Right kidney (tissue), 9 donors: ENCODE measurements around the gene EHD3.

Source experiments
- DNase-seq: peaks from one replicate; pipeline ENCODE4 v3.0.0-alpha.2; 2016
- long read RNA-seq, 8 donors: transcript quantifications; one replicate each; lab custom pipeline, GENCODE V29; 2026

EHD3 gene
- long read RNA-seq, donor 1, full-length matches to known transcripts, result 13 of 13 reads
- long read RNA-seq, donor 1, partial matches to known transcripts, result 0 of 13 reads
- long read RNA-seq, donor 1, other reads (novel, unspliced or antisense), result 0 of 13 reads
- long read RNA-seq, donor 2, full-length matches to known transcripts, result 8 of 8 reads
- long read RNA-seq, donor 2, partial matches to known transcripts, result 0 of 8 reads
- long read RNA-seq, donor 2, other reads (novel, unspliced or antisense), result 0 of 8 reads
- long read RNA-seq, donor 3, full-length matches to known transcripts, result 7 of 7 reads
- long read RNA-seq, donor 3, partial matches to known transcripts, result 0 of 7 reads
- long read RNA-seq, donor 3, other reads (novel, unspliced or antisense), result 0 of 7 reads
- long read RNA-seq, donor 4, full-length matches to known transcripts, result 5 of 5 reads
- long read RNA-seq, donor 4, partial matches to known transcripts, result 0 of 5 reads
- long read RNA-seq, donor 4, other reads (novel, unspliced or antisense), result 0 of 5 reads
- long read RNA-seq, donor 5, full-length matches to known transcripts, result 20 of 20 reads
- long read RNA-seq, donor 5, partial matches to known transcripts, result 0 of 20 reads
- long read RNA-seq, donor 5, other reads (novel, unspliced or antisense), result 0 of 20 reads
- long read RNA-seq, donor 6, full-length matches to known transcripts, result 19 of 24 reads
- long read RNA-seq, donor 6, partial matches to known transcripts, result 5 of 24 reads
- long read RNA-seq, donor 6, other reads (novel, unspliced or antisense), result 0 of 24 reads
- long read RNA-seq, donor 7, full-length matches to known transcripts, result 28 of 36 reads
- long read RNA-seq, donor 7, partial matches to known transcripts, result 8 of 36 reads
- long read RNA-seq, donor 7, other reads (novel, unspliced or antisense), result 0 of 36 reads
- long read RNA-seq, donor 8, full-length matches to known transcripts, result 16 of 16 reads
- long read RNA-seq, donor 8, partial matches to known transcripts, result 0 of 16 reads
- long read RNA-seq, donor 8, other reads (novel, unspliced or antisense), result 0 of 16 reads

DNA sequence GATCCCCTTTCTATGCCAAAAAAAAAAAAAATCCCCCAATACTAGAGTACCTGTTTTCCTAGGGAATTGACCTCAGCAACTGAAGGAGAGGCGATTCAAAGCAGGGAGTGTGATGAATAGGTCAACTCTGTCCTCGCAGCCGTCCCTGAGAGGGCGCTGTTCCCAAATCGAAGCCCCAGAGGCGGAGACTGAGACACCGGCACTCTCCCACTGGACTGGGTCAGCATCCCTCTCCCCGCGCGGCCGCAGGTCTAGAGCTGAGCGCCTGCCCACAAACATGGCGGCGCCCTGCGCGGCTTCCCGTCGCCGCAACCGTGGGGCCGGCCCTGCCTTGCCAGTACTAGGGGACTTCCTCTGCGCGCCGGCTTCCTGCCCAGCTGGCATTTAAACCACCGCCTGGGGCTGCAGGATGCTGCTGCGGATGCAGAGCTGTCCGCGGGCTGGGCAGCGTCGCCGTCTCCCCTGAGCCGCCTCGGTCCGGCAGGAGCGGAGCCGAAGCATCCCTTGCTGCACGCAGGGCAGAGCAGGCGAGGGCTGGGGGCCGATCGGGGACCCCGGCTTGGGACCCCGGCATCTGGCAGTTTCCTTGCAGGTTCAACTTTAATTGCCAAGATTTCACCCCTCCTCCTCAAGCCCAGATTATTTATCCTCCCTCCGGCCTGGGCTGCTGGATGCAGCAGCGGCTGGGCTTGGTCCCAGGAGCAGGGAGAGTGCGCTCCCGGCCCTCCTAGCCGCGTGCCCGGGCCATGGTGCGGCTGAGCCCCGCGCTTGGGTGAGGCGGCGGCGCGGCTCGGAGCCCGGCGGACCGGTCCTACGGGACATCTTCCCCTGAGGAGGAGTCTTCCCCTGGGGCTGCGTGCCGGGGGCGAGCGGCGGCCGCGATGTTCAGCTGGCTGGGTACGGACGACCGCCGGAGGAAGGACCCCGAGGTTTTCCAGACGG is at the start of gene EHD3:
TSS of gene EHD3 (plus strand) at position 412 of the 942 bp plus-strand sequence. CDS start at position 882, 470 bp downstream.
- DNase-seq, result peak; percentile 87

DNA sequence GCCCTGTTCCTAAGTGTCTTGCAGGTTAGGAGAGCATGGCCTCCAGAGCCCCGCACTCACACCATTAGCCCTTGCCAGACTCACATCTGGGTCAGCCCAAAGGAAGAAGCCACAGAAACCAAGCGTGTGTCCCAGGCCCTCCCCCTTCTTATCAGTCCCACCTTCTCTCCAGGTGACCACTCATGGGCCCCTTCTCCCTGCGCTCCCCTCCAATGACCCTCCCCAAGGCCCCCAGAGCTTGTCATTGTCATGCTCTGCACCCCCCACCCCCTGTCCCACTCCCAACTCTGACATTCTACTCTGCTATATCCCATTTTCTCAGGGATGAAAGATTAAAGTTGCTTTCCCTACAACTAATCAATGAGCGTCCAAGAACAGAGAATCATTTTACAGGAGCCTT is 46.8 kb upstream of the EHD3 start:
- DNase-seq, result no peak

DNA sequence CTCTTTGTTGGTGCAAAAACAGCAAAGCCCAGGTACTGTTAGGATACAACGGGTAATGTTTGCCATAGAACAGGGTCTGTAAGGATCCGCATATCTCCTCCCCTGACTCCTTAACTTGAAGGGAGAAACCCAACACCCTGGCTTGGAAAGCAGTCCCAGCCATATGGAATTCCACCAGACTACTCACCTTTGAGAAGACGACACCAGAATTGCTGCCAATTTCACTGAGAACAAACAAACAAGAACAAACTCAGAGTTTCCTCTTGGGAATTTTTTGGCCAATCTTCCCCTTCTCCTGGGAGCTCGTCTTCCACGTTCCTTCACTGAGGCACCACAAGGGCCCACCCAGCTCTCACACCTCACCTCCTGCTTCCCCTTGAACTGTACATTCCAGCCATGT is 45.8 kb upstream of the EHD3 start:
- DNase-seq, result no peak

DNA sequence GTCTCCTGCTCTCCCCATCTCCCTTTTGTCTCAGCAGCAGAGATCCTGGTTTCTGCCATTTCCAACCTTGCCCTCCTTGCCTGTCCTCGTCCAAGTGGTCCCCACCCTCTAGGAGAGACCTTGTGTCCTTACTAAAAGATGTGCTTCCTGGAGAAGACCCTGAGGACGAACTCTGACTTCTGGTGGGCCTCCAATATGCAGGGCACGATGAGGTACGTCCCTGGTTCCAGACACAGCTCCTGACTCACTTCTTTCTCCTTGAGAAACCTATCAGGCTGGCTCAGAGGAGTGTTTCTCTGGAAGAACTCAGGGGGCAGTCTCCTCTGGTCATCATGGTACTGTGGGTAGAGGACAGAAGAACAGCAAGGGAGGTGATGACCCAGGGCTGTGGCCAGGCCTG is 44.8 kb upstream of the EHD3 start:
- DNase-seq, result no peak

DNA sequence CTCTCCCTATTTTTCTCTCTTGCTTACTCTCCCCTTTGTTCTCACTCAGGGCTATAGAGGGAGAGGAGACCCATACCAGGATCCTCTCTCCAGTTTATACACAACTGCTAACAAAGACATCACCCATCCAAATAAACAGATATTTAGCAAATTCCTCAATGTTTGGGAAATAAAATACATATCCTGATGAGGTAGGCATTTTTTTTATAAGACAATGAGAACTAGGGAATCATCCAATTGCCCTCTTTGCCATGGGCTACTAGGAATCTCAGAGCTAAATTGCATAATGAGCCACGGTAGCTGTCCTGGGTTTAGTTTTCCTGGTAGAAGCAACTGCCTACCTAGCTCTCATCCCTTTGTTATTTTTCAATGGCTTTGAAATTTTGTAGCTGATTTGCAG is 43.8 kb upstream of the EHD3 start:
- no peak for DNase-seq

DNA sequence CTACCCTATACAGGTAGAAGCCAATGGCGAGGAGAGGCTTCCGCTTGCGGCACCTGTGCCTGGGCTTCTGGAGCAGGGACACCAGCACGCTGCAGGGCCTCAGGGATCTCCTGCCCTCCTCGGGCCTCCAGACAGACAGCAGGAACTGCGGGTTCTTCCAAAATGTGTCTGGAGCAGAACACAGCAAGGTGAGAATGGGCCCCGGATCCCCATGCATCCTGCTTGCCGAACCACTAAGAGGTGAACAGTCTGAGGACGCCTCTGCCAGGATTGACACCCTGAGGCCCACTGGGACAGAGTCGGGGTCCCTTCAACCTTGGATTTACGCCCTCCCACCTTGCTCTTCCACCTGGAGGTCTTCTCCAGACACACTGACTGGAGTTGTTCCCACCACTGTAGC is 42.0 kb upstream of the EHD3 start:
- DNase-seq, result no peak

DNA sequence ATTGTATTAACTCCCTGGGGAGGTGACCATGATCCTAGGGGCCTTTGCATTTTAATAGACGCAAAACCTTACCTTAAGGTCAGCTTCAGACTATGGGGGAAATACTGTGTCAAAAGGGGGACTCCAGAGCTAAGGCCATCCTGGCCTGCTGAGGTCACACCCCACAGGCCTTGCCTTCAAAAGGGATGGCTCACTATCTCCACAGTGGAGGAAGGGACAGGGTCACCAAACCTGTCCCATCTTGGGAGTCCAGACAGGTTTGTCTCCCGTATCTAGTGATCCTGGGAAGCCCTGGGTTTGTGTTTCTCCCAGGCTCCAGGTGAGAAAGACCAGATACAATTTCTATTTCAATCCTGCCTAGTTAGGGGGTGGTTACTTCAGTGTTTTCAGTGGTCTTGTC is 41.6 kb upstream of the EHD3 start:
- no peak for DNase-seq

DNA sequence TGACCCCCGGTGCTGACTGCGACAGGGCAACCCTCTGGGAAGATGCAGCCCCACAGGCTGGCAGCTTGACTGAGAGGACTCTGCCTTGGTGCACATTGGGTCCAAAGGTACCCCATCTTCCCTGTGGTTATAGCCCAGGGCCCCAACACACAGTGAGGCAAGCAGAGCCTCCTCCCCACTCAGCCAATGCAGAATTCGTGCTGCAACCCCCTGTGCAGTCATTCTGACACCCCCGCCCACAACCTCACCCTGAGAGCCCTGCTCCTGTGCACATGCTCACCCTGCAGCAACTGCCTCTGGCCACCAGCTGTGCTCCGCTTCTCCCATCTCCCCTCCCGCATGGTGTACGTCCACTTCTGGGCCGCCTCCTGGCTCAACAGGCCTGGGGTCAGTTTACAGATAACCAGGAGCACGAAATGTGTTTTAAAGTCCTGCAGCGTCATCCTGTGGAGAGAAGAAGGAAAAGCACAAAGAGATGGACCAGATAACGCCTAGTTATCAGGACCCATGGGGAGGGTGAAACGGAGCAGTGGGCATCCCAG is 41.0 kb upstream of the EHD3 start:
- DNase-seq, result no peak

DNA sequence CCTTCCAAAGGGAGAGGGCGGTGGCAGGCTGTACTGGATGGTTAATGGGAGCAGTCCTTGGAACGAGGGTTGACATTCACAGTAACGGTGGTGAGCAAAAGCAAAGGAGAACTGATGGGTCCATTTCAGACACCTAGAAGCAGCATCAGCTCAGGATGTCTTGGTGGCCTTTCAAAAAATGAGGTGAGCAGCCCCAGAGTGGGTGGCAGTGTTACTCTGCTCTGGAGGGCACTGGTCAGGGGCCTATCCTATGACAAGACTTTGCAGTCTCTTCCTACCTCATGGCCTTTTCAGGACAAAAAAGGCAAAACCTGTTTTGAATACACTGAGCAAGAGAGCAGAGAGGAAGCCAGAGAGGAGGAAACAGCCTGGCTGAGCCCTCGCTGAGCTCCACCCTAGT is 40.1 kb upstream of the EHD3 start:
- DNase-seq, result no peak

DNA sequence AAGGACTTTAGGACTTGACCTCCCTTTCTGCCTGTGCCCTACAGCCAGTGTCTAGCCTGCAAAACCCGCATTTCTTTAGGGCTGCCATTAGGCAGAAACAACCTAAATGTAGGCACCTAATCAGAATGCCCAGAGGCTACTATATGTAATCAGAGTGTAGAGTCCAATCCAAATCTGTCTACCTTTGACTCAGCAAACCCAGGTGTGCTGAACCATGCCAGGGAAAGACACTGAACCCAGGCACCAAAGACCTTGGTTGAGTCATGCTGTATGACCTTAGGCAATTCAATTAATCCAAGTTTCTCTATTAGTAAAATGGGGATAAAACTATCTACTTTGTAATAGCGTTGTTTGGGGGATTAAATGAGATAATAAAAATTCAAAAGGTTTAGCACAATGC is 37.3 kb upstream of the EHD3 start:
- DNase-seq, result no peak

DNA sequence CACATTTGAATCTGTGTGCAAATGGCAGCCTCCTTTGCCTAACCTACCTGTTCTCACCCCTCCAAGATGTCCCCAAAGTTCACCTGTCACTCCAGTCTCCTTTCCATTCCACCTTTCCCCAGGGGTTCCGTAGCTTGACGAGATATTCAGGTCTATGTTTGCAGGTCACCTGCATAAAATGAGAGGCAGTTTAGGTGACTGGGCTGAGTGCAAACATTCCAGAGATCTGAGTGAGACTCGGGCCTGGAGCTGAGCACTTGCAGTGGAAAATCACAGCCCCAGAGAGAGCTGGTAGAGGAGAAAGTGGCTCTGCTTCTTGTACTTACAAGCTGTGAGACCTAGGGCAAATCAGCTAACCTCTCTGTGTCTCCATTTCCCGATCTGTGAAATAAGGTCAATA is 36.8 kb upstream of the EHD3 start:
- no peak for DNase-seq

DNA sequence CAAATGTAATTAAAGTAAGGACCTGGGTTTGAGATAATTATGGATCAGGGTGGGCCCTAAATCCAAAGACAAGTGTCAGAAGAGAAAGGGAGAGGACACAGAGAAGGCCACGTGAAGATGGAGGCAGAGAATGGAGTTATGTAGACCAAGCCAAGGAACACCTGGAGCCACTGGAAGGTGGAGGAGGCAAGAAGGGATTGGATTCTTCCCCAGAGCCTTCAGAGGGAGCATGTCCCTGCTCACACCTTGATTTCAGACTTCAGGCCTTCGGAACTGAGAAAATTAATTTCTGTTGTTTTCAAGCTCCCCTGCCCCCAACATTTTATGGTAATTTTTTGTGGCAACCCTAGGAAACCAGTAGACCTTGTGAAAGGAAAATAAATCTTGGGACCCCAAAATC is 36.3 kb upstream of the EHD3 start:
- DNase-seq, result no peak

DNA sequence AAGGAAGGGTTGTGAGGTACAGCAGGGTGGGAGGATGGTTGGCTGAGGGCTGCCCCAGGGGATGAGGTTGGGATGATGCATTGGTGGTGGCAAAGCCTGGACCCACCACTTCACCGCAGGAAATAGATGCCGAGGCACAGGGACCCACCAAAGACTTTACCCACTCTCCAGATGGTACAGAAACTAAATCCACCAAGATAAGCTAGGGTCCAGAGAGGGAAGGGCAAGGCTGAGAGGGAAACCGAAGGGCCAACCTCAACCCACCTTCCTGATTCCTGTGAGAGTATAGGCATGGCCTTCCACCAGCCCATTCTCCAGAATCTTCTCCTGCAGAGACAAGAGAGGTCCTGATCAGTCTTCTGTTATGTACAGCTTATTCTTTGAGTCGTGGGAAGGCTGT is 34.7 kb upstream of the EHD3 start:
- DNase-seq, result no peak

DNA sequence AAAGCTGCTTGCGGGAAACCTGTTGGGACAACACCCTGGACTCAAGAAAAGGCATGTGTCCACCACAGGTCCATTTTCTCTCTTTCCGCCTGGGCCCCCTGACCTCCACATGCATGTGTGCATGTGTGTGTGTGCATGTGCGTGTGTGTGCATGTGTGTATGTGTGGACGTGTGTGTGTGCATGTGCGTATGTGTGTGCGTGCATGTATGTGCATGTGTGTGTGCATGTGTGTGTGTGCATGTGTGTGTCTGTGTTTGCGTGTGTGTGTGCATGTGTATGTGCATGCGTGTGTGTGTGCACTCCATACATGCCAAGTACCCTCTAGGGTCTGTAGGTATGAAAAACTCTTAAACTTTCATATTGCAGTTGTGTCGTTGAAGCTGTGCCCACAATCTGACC is 33.0 kb upstream of the EHD3 start:
- no peak for DNase-seq

DNA sequence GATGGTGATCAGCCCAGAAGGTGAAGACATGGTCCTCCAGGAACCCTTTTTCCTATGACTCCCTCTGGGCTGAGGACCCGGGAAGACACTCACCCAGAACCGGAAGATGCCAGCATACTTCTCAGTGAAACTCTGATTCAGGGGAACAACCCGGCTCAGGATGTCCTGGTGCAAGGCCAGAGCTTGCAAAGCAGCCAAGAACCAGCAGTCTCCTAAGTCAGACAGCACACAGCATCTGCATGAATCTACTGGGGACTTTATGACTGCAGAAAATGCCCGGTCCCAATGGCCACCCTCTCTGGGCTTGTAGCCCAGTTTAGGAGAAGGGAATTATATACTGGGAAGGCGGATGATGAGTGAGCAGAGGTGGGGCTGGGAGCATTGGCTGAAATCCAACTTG is 31.9 kb upstream of the EHD3 start:
- no peak for DNase-seq

DNA sequence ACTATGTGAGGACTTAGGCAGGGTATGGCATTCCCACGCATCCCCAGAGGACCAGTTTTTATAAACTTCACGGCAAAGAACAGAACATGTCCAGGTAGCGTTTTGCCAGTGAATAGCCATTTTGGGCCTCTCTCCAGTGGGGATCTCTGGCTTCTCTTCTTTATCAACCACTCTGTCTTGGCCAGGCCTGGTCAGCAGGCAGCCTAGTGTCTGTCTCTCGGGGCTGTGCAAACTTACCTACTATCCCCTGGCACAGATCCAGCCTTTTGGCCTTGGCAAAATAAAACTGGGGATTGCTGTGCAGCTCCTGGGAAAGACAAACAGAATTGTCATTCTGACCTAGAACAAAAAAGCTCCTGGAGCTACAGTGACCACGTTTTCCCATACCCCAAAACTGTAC is 31.1 kb upstream of the EHD3 start:
- no peak for DNase-seq

DNA sequence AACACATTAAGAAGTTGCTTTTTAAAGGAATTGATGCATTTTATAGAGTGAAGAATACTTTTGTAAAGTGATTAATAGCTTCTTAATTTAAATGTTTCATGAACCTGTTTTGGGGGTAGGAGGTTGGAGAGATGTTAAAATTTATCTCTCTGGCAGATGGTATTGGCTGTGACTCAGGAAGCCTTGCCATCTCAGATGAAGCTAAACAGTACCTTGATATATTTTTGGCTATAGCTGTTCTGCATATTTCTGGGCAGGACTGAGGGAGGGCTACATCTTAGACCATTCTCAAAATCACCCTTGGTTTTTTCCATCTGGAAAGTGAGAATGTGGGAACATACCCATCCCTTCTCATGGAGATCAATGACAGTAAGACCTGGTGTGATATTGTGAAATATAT is 30.0 kb upstream of the EHD3 start:
- DNase-seq, result no peak

DNA sequence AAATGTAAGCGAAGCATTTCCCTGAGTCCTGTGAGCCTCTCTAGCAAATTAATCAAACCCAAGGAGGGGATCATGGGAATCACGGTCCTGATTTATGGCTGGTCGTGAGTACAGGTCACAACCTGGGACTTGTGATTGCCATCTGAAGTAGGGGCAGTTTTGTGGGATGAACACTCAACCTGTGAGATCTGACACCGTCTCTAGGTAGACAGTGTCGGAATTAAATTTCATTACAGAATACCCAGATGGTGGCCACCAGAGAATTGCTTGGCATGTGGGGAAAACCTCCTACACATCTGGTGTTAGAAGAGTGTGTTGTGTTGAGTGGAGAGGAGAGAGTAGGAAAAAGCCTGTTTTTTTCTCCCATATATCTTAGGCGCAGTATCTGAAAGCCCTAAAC is 29.2 kb upstream of the EHD3 start:
- no peak for DNase-seq

DNA sequence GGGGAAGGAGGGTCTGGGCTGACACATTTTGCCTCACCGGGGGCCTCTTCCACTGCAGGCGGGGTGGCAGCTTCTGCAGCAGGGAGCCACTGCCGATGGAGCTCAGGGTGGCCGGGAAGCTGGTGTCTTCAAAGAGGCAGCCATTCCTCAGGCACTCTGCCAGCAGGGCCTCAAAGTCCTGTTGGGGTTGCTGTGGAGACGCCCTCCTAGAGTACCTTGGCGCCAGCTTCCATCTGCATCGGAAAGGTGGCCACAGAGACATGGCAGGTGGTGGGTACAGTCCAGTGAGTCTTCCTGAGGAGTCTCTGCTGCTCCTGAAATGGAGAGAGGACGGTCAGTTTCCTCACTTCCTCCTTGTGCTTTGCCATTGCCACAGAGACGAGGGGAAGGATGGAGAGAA is 28.8 kb upstream of the EHD3 start:
- peak; percentile 11 for DNase-seq

DNA sequence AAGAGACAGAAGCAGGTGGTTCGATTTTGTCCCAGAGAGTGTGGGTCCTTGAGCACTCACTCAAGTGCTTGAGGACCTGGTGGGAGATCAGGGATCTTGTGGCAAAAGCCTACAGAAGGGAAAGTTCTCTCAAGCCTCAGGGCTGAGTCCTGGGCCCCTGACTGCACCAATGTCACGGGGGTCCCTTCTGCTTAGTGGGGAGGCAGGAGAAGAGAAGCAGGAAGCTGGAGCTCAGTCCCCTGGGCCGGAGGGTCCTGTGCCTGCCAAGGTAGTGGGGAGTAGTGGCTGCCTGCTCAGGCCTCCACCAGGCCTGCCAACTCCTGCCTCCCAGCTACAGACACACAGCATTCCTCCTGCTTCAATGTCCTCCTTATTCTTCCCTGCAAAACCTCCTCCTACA is 28.3 kb upstream of the EHD3 start:
- DNase-seq, result no peak

DNA sequence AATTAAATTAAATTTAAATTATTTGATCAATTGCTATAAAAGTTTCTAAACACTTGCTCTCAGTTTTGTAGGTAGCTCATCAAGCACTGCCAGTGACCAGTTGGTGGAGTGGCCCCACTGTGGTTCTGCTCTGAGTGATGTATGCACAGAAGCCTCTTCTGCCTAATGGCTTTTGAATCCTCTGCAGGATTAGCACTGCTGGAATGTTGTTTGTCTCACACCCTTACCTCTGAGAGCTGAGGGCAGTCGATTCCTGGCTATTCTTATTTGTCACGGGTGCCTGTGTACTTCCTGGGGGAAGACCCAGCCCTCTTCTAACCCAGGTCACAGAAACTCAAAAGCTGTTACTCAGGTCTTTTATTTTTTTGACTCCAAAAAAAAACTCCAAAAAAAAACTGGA is 26.2 kb upstream of the EHD3 start:
- DNase-seq, result no peak

DNA sequence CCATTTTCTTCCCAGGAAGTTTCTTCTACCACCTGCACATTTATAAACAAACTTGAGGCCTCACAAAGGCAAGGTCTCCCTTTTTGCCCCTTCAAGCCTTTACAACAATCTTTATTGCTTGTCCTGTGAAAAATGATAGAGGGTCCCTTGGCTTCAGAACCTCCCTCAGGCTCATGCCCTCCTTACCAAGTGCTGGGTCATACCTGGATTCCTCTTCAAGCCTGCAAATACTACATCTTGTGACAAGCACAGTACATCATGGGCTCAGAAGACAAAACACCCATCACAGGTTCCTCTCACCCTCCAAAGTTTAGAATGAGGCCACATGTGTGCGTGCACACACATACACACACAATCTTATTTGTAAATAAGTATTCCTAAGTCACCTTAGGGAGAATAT is 25.7 kb upstream of the EHD3 start:
- no peak for DNase-seq
